SK-N-SH (cell line): Measurements from ENCODE around the gene LCN1.

ENCODE experiments used
- CTCF ChIP-seq: fragments of 200-600 bp; sonication (generic); IDR thresholded peaks from 2 replicates; pipeline ENCODE4 v1.6.1; 2017; ENCODE audit warnings: antibody characterized with exemption, mild to moderate bottlenecking, moderate library complexity
- EP300 ChIP-seq, 2 experiments: IDR thresholded peaks; 2 replicates each; pipeline versions ENCODE4 v1.4.0 to v1.6.1; 2012; ENCODE audit warnings: borderline replicate concordance in 1 of 2, low read depth in 1 of 2, low read length in 1 of 2
- FOXJ3 ChIP-seq: sonication (generic); formaldehyde crosslinking; IDR thresholded peaks from 2 replicates; pipeline ENCODE4 v1.5.1; 2020; ENCODE audit warnings: mild to moderate bottlenecking, missing genetic modification reagents
- NFIC ChIP-seq: IDR thresholded peaks from 2 replicates; pipeline ENCODE4 v1.4.0; 2012; ENCODE audit warnings: borderline replicate concordance
- PBX3 ChIP-seq: IDR thresholded peaks from 2 replicates; pipeline ENCODE4; 2012
- POLR2AphosphoS5 ChIP-seq: IDR thresholded peaks from 2 replicates; pipeline ENCODE4 v1.6.1; 2012; ENCODE audit warnings: low read depth, low read length
- REST ChIP-seq: IDR thresholded peaks from 2 replicates; pipeline ENCODE4 v1.6.1; 2012; ENCODE audit warnings: mild to moderate bottlenecking, low read depth, low read length, moderate library complexity
- RXRA ChIP-seq: IDR thresholded peaks from 2 replicates; pipeline ENCODE4 v1.4.0; 2012; ENCODE audit warnings: low read depth, mild to moderate bottlenecking, borderline replicate concordance
- SMC3 ChIP-seq: IDR thresholded peaks from 2 replicates; pipeline ENCODE4 v1.6.1; 2012; ENCODE audit warnings: low read depth, low read length, improper control_type of control experiment
- YY1 ChIP-seq: IDR thresholded peaks from 2 replicates; pipeline ENCODE4 v1.4.0; 2012; ENCODE audit warnings: low read depth, mild to moderate bottlenecking

- no peak for TF ChIP-seq RXRA
- TF ChIP-seq POLR2AphosphoS5: no peak
- TF ChIP-seq YY1: no peak
- TF ChIP-seq REST: no peak
- no peak for TF ChIP-seq SMC3
- TF ChIP-seq CTCF: no peak
- no peak for TF ChIP-seq NFIC
- TF ChIP-seq FOXJ3 (CRISPR knock-in tag): no peak
- no peak for TF ChIP-seq PBX3
- TF ChIP-seq EP300 (IDR thresholded peaks at IDR 0.05; ENCODE audit: borderline replicate concordance in 1 of 2, low read depth in 1 of 2, low read length in 1 of 2): no peak
Observed at GRCh38 chr9:135516132-135516860, 4.9 kb upstream of the LCN1 start.
